OCI-LY3 (cell line): ENCODE measurements around the gene ACAT2.

Experiments used
- H2AFZ ChIP-seq: fragments of 200-600, 300-600 bp; shearing (Covaris generic); 2 replicates; pipeline ENCODE4 v1.6.0; 2014; ENCODE audit warnings: antibody characterized with exemption, low read depth, low read length
- H3K27ac ChIP-seq: fragments of 200-600, 300-600 bp; sonication (generic); 2 replicates; pipeline ENCODE4 v1.5.1; 2014; ENCODE audit warnings: mild to moderate bottlenecking, low read length, moderate library complexity, mixed read lengths
- H3K27me3 ChIP-seq: fragments of 200-600, 300-600 bp; sonication (generic); 2 replicates; pipeline ENCODE4 v1.6.1; 2014; ENCODE audit warnings: low read depth, low read length, mixed read lengths
- H3K36me3 ChIP-seq: fragments of 200-600, 300-600 bp; sonication (generic); replicated peaks from 2 replicates; pipeline ENCODE3; 2014; ENCODE audit warnings: low read depth, low read length, mixed read lengths
- H3K4me1 ChIP-seq: fragments of 300-600, 200-600 bp; sonication (generic); 2 replicates; pipeline ENCODE4 v1.6.1; 2014; ENCODE audit warnings: low read length, mixed read lengths
- H3K4me2 ChIP-seq: fragments of 200-600, 300-600 bp; sonication (generic); 2 replicates; pipeline ENCODE4 v1.6.1; 2014; ENCODE audit warnings: low read length, mixed read lengths
- H3K4me3 ChIP-seq: fragments of 300-600, 200-600 bp; sonication (generic); 2 replicates; pipeline ENCODE4 v1.5.1; 2014; ENCODE audit warnings: antibody characterized with exemption, mild to moderate bottlenecking, low read length, moderate library complexity
- H3K79me2 ChIP-seq: fragments of 300-600, 200-600 bp; shearing (Covaris generic); 2 replicates; pipeline ENCODE4 v1.6.1; 2014; ENCODE audit warnings: mild to moderate bottlenecking, low read length, mixed read lengths
- H3K9ac ChIP-seq: fragments of 300-600, 200-600 bp; shearing (Covaris generic); 2 replicates; pipeline ENCODE4 v1.6.0; 2014; ENCODE audit warnings: mild to moderate bottlenecking, low read length, moderate library complexity
- H3K9me3 ChIP-seq: fragments of 200-600, 300-600 bp; shearing (Covaris generic); 2 replicates; pipeline ENCODE4 v1.6.1; 2014; ENCODE audit warnings: low read length, mixed read lengths; ENCODE audit not compliant: insufficient read depth
- H4K20me1 ChIP-seq: fragments of 200-600, 300-600 bp; sonication (generic); 2 replicates; pipeline ENCODE4 v1.6.1; 2016; ENCODE audit warnings: low read length, mixed read lengths; ENCODE audit not compliant: insufficient read depth
- CTCF ChIP-seq: fragments of 200-600, 300-600 bp; sonication (generic); IDR thresholded peaks from 2 replicates; pipeline ENCODE4 v1.5.1; 2014; ENCODE audit warnings: antibody characterized with exemption, low read length, low read depth
- EZH2phosphoT487 ChIP-seq: fragments of 200-600 bp; shearing (Covaris generic); IDR thresholded peaks from 2 replicates; pipeline ENCODE4 v1.6.1; 2018; ENCODE audit warnings: antibody characterized with exemption, mixed run types, low read depth

The ACAT2 gene

GRCh38 chr6:159762681-159763293, 942 bp downstream of the ACAT2 start:
- peak overlapping the region; percentile 89 for H3K4me2 ChIP-seq
- H3K27me3 ChIP-seq, result no peaks in the 10 kb centered on the region
- TF ChIP-seq EZH2phosphoT487 (no peak), CTCF (no peak)
- H3K79me2 ChIP-seq, result peaks cover 25% of the 10 kb centered on the region
- H4K20me1 ChIP-seq, result no peaks in the 10 kb centered on the region
- H3K9me3 ChIP-seq, result no peaks in the 10 kb centered on the region
- H3K9ac ChIP-seq, result peak overlapping the region; percentile 100
- H2AFZ ChIP-seq, result no peak overlapping the region
- H3K36me3 ChIP-seq, result peaks cover 40% of the 10 kb centered on the region
- peak overlapping the region; percentile 99 for H3K4me3 ChIP-seq
- H3K4me1 ChIP-seq, result peaks cover 12% of the 10 kb centered on the region
- H3K27ac ChIP-seq, result peak overlapping the region; percentile 98

GRCh38 chr6:159766906-159767305, 5.1 kb downstream of the ACAT2 start:
- H3K27me3 ChIP-seq, result no peaks in the 10 kb centered on the region
- H3K27ac ChIP-seq, result no peak overlapping the region
- peaks cover 11% of the 10 kb centered on the region; the same call in 1 of the 2 replicates for H3K79me2 ChIP-seq
- H3K9me3 ChIP-seq, result no peaks in the 10 kb centered on the region
- no peaks in the 10 kb centered on the region for H4K20me1 ChIP-seq
- H3K36me3 ChIP-seq, result peaks cover 51% of the 10 kb centered on the region
- TF ChIP-seq CTCF (no peak), EZH2phosphoT487 (no peak)
- H3K4me3 ChIP-seq, result no peak overlapping the region
- no peak overlapping the region for H3K9ac ChIP-seq
- H3K4me2 ChIP-seq, result no peak overlapping the region
- peaks cover 4% of the 10 kb centered on the region; the same call in 1 of the 2 replicates for H3K4me1 ChIP-seq
- no peak overlapping the region for H2AFZ ChIP-seq

DNA sequence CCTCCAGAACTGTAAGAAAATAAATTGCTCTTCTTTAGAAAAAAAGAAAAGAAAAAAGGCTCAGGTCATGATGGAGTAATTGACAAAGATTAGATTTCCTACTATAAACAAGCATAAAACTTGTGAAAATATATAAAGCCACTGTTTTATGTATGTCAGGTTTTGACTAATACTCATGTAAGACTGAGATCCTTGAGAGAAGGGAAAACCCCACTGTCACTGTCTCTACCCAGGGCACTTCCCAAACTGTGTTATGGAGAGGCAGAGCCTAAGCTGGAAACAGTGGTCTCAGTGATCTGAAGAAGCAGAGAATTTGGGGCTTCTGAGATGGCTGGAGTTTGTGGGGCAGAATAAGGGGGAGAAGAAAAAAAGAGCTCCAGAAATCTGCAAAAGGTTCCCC, 7.6 kb downstream of the ACAT2 start:
- no peak overlapping the region for H3K4me3 ChIP-seq
- no peaks in the 10 kb centered on the region for H3K27me3 ChIP-seq
- H3K4me1 ChIP-seq, result no peaks in the 10 kb centered on the region
- H3K27ac ChIP-seq, result no peak overlapping the region
- no peaks in the 10 kb centered on the region for H3K79me2 ChIP-seq
- TF ChIP-seq EZH2phosphoT487 (no peak), CTCF (no peak)
- no peaks in the 10 kb centered on the region for H3K9me3 ChIP-seq
- peaks cover 54% of the 10 kb centered on the region for H3K36me3 ChIP-seq
- H3K4me2 ChIP-seq, result no peak overlapping the region
- H2AFZ ChIP-seq, result no peak overlapping the region
- no peak overlapping the region for H3K9ac ChIP-seq
- no peaks in the 10 kb centered on the region for H4K20me1 ChIP-seq

DNA sequence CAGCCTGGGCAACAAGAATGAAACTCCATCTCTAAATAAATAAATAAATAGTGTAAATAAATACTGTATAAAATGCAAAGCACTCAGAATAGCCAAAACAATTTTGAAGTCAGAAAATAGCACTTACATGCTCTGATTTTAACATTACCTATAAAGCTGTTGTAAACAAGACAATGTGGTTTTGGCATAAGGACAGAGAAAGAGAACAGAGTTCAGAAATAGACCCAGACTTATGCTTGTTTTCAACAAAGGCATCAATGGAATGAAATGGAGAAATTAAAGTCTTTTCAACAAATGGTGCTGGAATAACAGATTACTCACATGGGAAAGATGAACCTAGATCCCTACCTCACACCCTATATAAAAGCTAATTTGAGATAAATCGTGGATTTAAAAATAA, 10.4 kb downstream of the ACAT2 start:
- Histone ChIP-seq H3K9ac (no peak overlapping the region), H2AFZ (no peak overlapping the region), H4K20me1 (no peaks in the 10 kb centered on the region), H3K9me3 (no peaks in the 10 kb centered on the region), H3K27me3 (no peaks in the 10 kb centered on the region), H3K4me3 (no peak overlapping the region), H3K79me2 (no peaks in the 10 kb centered on the region), H3K4me1 (no peaks in the 10 kb centered on the region), H3K4me2 (no peak overlapping the region), H3K36me3 (peaks cover 55% of the 10 kb centered on the region), H3K27ac (no peak overlapping the region)
- no peak for TF ChIP-seq EZH2phosphoT487
- no peak for TF ChIP-seq CTCF
